GM19035 (cell line): Measurements from ENCODE around the gene H2AZ2.
"Not testable (repeated sequence)": the region's sequence is repeated elsewhere in the genome, so short reads cannot be mapped to it uniquely, and the experiment has no call there.

Source experiments
- ATAC-seq: cut with Tn5 transposase; IDR thresholded peaks from one replicate; pipeline ENCODE4 v1.9.1; 2021; ENCODE audit not compliant: unreplicated experiment

Gene H2AZ2

GRCh38 chr7:44823255-44823781 is 24.6 kb downstream of the H2AZ2 start:
- no peak for ATAC-seq

- ATAC-seq: no peak
These were observed 28.6 kb downstream of the H2AZ2 start for GRCh38 chr7:44819292-44819691.

GRCh38 chr7:44814919-44815318 is 33.0 kb downstream of the H2AZ2 start:
- no peak for ATAC-seq

GRCh38 chr7:44811571-44811970 is 36.3 kb downstream of the H2AZ2 start:
- no peak for ATAC-seq

- no peak for ATAC-seq
These were observed 36.8 kb downstream of the H2AZ2 start for GRCh38 chr7:44811093-44811492.

- ATAC-seq: no peak
These were observed 38.9 kb downstream of the H2AZ2 start for GRCh38 chr7:44808914-44809393.

- no peak for ATAC-seq
These were observed 41.9 kb downstream of the H2AZ2 start for GRCh38 chr7:44805950-44806349.

GRCh38 chr7:44803828-44804519 is 43.9 kb downstream of the H2AZ2 start:
- not testable (repeated sequence) for ATAC-seq

GRCh38 chr7:44802418-44803025 is 45.4 kb downstream of the H2AZ2 start:
- ATAC-seq: no peak

GRCh38 chr7:44801890-44802289 is 46.0 kb downstream of the H2AZ2 start:
- ATAC-seq: no peak

- ATAC-seq: no peak
These were observed 47.9 kb downstream of the H2AZ2 start for GRCh38 chr7:44799939-44800338.

- ATAC-seq: no peak
These were observed 49.1 kb downstream of the H2AZ2 start for GRCh38 chr7:44798649-44799305.

GRCh38 chr7:44797329-44798258 is 50.3 kb downstream of the H2AZ2 start:
- ATAC-seq: peak; percentile 51

GRCh38 chr7:44796504-44797328 is 51.2 kb downstream of the H2AZ2 start, which contains the start of gene PPIA:
PPIA (plus strand) TSS chr7:44796681; CDS start chr7:44796725, 44 bp downstream.
- peak; percentile 84 for ATAC-seq

- ATAC-seq: peak; percentile 33
These were observed 51.8 kb downstream of the H2AZ2 start for GRCh38 chr7:44796034-44796503.

GRCh38 chr7:44794331-44794730 is 53.6 kb downstream of the H2AZ2 start:
- no peak for ATAC-seq

GRCh38 chr7:44793919-44794318 is 54.0 kb downstream of the H2AZ2 start:
- ATAC-seq: no peak

- ATAC-seq: no peak
These were observed 56.3 kb downstream of the H2AZ2 start for GRCh38 chr7:44791278-44792219.

- no peak for ATAC-seq
These were observed 57.9 kb downstream of the H2AZ2 start for GRCh38 chr7:44789990-44790389.
